AML-193 (cell line): ENCODE data around the gene EFCAB9.
"Not testable (repeated sequence)": the region's sequence is repeated elsewhere in the genome, so short reads cannot be mapped to it uniquely, and the experiment has no call there.

Source experiments
- DNase-seq, 2 experiments: peaks; one replicate each; lab custom pipeline; 2025; lab: John Stamatoyannopoulos, UW

The EFCAB9 gene

DNA sequence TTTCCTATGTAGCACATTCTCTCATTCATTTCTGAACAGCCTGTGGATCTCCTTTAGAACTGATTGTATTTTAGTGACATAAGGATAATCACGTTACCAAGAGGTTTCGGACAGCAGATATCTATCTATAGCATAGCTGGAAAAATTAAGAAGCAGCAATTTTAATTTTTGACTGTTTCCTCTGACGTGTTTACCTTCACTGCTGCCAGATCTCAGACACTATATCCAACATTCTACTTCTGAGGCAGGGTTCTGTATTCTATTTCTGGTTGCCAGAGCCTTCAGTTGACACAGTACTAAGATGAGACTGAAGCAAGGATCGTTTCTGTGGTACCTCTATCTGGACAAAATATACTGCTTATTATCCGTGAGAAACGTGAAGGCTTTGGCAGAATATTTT is at the start of gene EFCAB9:
Gene EFCAB9, plus strand, starts transcription at position 301 of the 400 bp plus-strand sequence. Its CDS starts 1 bp downstream, at position 302.
- no peak for DNase-seq

DNA sequence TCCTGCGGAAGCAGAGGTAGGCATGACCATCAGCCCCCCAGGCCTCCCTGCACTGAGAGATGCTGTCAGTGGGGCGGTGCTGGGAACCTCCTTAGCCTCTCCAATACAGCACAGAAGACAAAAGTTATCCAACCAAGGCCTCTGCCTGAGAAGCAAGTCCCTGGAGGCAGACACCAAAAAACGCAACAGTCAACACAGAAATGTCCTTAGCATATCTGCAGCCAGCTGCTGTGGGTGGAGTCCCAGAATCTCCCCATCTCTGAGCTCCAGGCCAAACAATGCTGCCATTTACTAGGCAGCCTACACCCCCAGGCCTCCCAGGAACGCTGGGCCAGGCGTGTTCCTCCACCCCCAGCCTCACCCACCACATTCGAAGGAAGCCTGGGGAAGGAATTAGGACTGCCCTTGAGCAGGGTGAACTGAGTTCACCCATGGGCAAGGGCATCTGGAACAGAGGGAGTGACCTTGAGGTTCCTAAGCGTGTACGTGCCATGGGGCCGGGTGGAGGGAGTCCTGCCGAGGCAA is 49.6 kb upstream of the EFCAB9 start:
- DNase-seq, result no peak

DNA sequence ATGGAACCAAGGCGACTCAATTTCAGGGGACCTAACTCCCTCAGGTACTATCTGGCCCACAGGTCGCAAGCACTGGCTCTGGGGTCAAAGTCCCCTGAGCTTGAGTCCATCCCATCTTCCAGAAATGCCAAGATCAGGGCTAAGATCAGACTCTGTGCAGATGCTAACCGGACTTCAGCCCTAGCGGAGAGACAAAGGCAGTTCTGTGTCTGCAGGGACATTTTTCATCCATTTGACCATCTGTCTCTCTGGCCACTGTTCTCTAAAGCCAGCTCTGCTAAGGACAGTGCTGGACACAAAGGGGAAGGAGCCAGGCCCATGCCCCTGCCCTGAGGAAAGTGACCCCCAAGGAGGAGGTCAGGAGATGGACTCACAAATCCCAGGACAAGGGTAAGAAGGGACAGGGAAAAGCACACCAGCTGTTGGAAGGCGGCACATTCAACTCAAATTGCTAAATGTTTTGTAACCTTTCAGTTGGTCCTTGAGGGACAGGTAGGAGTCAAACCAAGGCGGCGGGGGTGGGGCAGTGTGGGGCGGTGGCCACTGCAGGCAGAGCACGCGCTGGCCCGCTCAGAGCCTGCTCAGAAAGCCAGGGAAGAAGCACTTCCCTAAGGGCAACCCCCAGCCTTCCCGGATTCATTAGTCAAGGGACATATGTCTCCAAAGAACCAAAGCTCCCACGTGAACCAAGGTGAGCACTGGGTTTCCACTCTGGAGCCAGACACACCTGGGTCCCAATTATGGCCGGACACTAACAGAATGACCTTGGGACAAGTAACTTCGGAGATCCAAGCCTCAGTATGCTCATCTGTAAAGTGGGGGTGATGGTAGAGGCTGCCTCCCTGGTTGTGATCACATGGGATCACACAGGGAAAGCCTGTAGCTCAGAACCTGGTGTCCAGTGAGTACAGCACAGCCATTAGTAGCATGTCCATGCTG is 48.8 kb upstream of the EFCAB9 start:
- DNase-seq, result no peak

DNA sequence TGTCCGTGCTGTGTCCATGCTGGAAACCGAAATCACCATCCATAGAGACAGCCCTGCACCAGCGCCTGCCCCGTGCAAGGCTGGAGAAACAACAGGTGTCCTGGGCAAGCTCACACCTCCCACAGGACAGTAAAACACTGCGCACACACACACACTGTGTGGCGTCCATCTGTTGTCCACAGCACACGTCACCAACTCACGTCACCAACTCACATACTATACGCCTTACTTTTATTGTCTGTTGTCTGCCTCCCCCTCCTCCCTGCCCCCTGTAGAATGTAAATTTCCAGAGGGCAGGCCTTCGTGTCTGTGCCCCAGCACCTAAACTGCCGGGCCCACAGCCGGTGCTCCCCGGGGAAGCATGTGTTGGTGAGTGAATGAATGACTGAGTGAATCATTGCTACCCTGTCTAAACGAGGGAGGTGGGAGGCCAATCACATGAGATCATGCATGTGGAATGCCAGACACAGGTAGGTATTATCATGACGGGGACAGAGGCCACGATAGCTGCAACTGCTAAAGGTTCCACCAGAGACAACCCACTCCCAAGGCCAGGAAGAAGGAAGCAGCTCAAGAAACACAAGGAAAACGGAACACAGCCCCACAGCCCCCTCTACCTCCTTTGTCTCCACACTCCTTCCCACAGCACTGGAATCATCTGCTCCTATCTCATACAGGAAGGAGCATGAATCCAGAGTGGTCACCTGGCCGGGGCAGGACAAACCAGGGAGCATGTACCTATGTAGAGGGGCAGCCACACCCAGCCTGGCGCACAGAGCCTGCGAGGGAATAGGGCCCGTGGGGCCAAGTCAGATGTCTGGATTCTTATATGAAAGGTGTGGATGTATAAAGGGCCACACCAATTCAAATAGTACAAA is 47.9 kb upstream of the EFCAB9 start:
- DNase-seq, result no peak

DNA sequence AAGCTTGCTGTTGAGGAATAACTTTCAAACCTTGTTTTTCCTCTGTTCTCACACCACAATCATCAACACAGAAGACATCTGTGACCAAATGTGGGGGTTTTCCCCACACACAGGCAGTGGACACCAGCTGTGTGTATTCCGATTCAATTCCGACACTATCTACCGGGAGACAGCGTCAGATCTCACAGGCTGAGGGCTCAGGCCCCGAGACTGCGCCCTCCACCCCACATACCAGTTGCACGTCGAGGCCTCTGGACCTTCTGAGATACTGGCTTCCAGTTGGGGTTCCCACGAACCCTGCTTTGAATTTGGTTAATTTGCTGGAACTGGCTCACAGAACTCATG is 47.3 kb upstream of the EFCAB9 start:
- no peak for DNase-seq

DNA sequence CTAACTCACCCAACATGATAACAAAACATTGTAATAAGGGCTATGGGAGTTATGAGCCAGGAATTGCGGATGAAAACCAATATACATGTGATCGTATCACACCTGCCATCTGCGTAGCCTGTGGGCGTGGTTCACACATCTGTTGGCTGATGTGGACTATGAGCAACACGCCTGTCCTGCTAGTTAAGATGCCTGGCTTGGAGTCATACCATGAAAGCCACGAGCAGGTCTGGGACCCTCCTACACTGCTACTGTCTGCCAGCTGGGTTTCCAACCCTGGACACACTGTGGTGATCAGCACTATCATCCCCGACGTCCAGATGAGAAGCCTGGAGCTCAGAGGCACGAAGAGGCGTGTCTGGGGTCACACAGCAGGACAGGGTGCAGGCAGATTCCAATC is 46.1 kb upstream of the EFCAB9 start:
- DNase-seq, result no peak

DNA sequence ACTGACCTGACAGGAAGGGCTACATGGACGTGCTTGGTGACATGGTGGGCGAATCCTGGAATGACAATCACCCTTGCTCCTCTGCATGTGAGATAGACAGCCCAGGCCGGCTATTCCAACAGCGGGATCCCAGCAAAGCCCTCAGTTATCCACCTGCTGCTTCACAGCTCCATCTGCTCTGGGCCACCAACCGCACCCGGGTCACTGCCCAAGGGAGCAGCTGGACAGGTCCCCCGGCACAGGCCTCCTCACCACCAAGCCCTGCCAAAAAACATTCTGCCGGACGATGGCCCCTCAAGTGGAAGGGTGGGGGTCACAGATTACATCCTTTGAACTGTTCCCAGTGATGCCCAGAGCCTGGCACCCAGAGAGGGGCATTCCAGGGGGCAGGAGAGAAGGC is 45.6 kb upstream of the EFCAB9 start:
- DNase-seq, result no peak

DNA sequence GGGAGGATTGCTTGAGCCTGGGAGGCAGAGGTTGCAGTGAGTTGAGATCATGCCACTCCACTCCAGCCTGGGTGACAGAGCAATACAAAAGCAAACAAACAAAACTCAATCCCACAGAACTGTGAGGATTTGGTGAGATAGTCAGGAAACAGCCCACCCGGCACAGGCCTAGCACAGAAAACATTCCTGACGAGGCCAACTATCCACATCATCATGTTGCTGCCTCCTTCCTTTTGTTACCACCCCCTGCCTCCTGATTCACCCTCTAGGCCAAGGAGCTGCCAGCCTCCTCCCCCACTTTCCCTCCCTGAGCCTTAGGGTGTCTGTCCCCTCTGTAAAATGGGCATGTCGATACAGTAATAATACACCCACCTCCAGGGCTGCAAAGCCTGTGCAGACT is 44.9 kb upstream of the EFCAB9 start:
- DNase-seq, result no peak

DNA sequence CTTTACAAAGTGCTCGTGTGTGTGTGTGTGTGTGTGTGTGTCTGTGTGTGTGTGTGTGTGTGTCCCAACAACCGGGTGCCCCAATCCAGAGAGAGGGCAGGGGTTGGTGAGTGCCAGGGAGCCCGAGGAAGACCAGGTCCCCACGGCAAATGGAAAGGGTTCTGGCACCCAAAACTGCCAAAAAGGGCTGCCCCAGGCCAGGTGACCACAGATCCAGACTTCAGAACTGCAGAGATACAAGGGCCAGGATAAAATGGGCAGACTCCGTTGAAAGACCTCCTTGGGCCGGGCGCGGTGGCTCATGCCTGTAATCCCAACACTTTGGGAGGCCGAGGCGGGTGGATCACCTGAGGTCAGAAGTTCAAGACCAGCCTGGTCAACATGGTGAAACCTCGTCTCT is 44.5 kb upstream of the EFCAB9 start:
- DNase-seq, result not testable (repeated sequence)

DNA sequence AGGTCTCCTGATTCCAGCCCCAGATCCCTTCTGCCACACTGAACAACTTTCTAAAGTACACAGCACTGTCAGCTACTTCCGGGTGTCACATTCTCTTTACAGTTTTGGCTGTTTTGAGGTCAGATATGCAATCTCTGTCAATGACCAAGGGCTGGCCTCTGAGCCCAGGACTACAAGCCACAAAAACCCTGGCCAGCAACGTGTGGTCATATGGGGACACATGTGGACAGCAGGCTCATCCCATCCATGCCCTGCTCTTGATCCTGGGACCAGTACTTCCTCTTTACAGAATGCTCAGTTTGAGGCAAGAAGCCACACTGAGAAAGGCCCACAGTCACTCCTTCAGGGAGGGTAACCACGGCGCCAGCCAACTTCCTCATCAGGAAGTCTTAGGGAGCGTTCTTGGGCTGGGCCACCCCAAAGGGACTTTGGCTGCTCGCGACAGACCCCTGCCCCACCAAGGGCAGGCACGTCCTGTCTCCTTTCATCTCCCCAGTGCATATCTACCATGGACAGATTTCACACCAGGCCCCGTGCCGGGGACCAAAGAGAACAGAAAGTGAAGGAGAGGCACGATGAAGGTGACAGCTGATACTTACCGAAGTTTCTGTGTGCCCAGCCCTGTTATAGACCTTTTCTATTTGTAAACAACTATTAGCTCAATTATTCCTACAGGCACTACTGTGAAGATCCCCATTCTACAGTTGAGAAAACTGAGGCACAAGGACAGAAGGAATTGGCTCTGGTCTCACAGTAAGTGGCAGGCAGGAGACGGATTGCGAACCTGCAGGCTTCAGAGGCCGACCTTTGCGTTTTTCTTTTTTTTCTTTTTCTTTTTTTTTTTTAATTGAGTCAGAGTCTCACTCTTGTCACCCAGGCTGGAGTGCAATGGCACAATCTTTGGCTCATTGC is 43.2 kb upstream of the EFCAB9 start:
- peak; percentile 95 to 96 for DNase-seq

DNA sequence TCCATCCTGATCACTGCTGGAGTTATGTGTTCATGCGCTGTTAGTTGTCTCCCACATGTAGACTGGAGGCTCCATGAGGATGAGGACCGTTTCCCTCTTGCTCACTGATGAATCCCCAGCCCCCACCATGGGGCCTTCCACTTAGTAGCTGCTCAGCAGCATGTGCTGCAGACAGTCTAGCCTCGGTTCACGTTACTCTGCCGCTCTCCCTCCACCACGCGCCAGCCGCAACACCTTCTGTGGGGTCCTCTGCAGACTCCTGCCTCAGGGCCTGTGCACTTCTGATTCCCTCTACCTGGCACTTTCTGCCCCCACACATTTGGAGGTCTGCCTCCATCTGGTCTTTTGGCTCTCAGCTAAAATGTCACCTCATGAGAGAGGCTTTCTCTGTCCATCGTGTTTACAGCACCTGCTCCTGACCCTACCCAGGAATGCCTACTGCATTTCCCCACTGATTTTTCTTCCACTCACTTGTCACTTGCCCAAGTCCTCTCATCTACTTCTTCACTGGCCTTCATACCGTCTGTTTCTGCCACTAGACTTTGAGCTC is 42.2 kb upstream of the EFCAB9 start:
- no peak for DNase-seq

DNA sequence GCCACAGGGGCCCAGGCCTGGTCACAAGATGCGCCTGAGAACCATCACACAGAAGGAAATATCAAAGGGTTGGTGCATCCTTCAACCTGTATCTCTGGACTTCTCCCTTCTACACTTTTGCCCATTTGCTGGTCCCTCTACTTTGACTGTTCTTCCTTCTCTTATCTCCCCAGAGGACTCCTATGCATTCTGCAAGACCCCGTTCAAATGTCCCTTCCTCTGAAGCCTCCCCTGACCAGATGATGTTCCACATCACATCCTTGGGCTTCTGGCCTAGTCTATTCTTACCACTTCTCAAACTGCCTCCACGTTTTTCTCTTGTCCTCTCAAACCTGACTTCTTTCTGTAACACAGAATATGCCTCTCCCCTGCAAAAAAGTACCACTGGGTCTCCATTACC is 40.3 kb upstream of the EFCAB9 start:
- no peak for DNase-seq

DNA sequence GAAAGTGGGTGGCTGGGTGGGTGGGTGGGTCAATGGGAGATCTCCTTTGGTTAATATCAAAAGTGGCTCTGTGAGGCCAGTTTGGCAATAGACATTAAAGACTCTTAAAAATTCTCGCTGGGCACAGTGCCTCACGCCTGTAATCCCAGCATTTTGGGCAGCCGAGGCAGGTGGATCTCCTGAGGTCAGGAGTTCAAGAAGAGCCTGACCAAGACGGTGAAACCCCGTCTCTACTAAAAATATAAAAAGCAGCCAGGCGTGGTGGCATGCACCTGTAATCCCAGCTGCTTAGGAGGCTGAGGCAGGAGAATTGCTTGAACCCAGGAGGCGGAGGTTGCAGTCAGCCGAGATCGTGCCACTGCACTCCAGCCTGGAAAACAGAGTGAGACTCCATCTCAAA is 38.9 kb upstream of the EFCAB9 start:
- not testable (repeated sequence) for DNase-seq

DNA sequence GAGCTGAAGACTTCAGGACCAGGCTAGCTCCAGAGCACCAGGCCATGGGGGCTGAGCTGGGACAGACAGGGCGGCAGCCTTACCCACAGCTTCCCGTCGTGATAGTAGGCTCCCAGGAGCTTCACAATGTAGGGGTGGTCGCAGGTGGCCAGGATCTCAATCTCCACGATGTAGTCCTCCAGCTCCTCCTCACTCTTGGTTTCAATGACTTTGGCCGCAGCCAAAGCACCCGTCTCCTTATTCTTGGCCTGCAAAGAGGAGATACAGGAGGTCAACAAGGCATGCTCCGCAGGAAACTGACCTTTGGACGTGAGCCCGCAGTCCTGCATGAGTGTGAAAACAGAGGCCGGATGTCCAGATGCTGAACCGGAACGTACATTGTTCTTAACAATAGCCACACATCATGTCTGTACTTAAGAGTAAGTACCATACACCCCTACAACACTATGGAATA is 37.4 kb upstream of the EFCAB9 start:
- no peak for DNase-seq

DNA sequence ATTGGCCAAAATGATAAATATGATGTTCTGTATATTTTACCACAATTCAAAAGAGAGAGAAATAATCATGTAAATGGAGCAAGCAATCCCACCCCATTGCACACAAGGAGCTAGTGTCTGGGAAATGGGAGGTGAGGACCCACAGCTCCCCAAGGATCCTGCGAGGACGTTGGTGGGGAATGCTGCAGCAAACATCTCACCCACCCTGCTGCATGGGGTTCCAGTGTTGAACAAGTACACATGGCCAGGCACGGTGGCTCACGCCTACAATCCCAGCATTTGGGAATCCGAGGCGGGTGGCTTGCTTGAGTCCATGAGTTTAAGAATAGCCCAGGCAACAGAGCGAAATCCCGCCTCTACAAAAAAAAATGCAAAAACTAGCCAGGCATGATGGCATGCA is 35.0 kb upstream of the EFCAB9 start:
- DNase-seq, result no peak

DNA sequence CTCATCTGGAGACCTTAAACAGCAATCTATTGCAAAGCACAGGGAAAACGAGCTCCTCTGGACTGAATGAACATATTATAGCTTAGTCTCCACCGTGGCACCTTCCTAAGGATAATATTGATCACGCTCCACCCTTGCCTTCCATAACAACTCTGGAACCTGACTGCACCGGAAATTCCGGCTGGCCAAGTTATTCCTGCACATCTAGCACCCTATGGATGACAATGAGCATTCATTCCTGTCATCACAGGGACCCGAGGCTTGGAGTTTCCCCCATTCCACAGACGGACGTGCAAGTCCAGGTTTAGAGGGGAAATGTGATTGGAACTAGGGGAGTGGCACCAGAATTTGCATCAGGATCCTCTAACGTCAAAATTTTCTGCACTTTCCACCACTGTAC is 33.5 kb upstream of the EFCAB9 start:
- no peak for DNase-seq

DNA sequence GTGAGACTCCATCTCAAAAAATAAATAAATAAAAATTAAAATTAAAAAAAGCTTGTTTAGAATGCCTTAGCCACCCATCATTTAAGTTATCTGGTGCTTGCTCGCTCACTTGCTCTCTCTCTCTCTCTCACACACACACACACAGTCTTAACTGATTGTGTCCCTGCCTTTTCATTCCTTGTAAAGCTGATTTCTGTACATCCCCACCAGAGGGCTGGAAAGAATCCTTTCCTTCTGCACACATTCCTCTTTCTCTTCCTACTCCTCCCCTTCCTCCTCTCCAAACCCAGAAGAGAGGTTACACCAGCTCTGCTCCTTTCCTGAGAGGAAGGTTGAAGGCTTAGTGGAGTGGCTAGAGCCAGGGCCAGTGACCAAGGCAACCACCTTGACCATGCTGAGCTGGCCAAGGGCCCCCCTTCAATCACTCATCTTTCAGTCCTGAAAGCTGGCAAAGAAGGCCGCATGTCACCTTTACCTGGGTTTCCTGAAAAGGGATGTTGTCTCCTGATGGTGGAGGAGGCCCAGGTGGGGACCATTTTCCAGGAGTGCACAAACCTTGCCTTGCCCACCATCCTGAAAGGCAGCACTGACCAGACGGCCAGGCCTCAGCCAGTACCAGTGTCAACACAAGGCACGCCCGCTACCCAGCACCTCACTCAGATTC is 31.5 kb upstream of the EFCAB9 start:
- DNase-seq, result no peak

DNA sequence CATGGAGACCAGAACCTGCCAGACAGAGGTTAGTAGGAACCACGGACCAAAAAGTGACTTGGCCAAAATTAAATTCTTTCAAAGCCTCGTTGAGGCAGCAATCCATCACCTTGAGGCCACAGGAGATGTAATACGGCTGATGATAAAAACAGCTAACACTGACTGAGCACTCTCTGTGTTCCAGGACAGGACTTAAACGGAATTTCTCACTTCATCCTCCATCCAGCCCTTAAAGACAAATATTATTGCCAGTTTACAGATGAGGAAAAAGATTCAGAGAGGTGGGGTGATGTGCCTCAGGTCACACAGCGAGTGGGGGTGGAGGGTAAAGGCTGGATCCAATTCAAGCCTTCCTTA is 31.0 kb upstream of the EFCAB9 start:
- DNase-seq, result no peak

DNA sequence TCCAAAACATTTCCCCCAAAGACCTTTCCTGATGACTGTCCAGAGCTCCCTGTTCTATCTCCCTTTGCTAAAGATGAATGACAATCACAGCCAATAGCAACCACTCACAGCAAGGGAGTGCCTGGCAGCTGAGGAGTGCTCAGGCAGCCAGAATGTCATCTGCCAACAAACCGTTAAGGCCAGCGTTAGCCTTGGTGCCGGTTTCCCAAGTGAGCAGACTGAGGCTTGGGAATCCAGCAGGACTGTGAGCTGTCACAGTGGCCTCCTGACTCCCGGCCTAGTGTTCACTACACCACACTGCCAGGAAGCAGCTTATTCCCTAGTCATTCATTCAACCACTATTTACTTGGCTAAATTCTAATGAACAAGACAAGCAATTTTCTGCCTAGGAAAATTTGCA is 30.6 kb upstream of the EFCAB9 start:
- DNase-seq, result no peak

DNA sequence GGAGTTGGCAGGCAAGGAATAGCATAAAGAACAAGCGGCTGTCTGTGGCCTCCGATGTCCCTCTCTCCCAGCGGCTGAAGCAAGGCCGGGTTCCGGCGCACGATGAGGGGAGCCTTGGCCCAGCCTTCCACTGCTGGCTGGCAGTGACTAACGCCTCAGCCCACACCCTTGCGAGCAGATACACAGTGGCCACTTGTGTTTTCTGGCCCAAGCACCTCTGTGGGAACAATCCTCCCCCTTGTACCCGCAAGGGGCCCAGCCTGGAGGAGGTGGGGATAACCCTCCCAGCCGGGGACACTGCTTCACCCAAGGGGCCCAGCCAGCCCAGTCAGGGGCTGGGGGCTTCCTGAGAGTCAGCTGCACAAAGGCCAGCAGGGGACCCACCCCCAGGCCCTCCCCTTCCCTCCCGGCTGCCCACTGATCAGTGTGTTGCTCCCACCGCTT is 29.2 kb upstream of the EFCAB9 start:
- no peak for DNase-seq

DNA sequence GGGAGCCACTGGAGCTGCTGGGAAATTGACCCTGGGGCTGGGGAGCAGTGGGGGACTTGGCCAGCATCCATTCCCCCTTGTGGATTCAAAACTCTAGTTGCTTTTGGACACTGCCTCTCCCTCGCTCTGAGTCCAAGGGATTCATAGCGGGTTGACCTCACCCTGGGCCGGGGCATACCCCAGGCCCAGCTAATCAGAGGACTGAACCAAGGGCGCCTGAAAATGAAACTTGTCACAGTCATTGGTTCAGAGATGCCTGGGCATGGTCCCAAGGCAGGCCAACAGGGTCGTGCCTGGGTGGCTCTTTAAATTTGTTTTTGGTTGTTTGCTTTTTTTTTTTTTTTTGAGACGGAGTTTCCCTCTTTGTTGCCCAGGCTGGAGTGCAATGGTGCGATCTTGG is 28.5 kb upstream of the EFCAB9 start:
- no peak for DNase-seq
